Prostate gland (tissue), 2 donors: ENCODE data around the gene DLG2. TPM values are rescaled to one million over a fixed set of nuclear protein-coding genes. Genes with fewer than 3 reads are reported as not detected.

Experiments
- DNase-seq: peaks from one replicate; pipeline ENCODE4 v3.0.0-alpha.2; 2019; ENCODE audit warnings: low spot score
- H3K27ac ChIP-seq, 2 donors: fragments of 200-600 bp; sonication (generic); 2 replicates each; pipeline ENCODE4 v1.5.1; 2017 to 2019
- H3K27me3 ChIP-seq: fragments of 200-600 bp; sonication (generic); replicated peaks from 2 replicates; pipeline ENCODE4 v1.5.1; 2019; ENCODE audit not compliant: insufficient read depth
- H3K36me3 ChIP-seq, 2 donors: fragments of 200-600 bp; sonication (generic); 1 replicate in 1 of 2; 2 replicates in 1 of 2; pipeline versions ENCODE4 v1.5.1 to v1.8.1; 2017 to 2019
- H3K4me1 ChIP-seq: fragments of 200-600 bp; sonication (generic); replicated peaks from 2 replicates; pipeline ENCODE4 v1.5.1; 2019
- H3K4me3 ChIP-seq, 2 donors: fragments of 200-600 bp; sonication (generic); 2 replicates each; pipeline ENCODE4 v1.5.1; 2017 to 2019
- H3K9me3 ChIP-seq: fragments of 200-600 bp; sonication (generic); 2 replicates; pipeline ENCODE4 v1.5.1; 2017
- POLR2A ChIP-seq: fragments of 450-650 bp; IDR thresholded peaks from one replicate; pipeline ENCODE4 v1.6.1; 2016; ENCODE audit warnings: antibody characterized with exemption, mild to moderate bottlenecking
- POLR2AphosphoS5 ChIP-seq: sonication (generic); formaldehyde crosslinking; IDR thresholded peaks from one replicate; pipeline ENCODE4 v1.6.1; 2017; ENCODE audit warnings: antibody characterized with exemption
- WGBS: methylation state at CpG from one replicate; pipeline ENCODE4 v1.1.5; 2018; 5-methylcytosine and 5-hydroxymethylcytosine counted together
- intact Hi-C: fragments of 100-400 bp; cut with DNase I; formaldehyde crosslinking; loops from one replicate; pipeline ENCODE4 v1.14.2; 2022
- total RNA-seq, 2 donors: library from RNA; depleted of rRNA; stranded (reverse); fragments of >200 nt; gene quantifications; one replicate each; pipeline ENCODE4 v1.1.0, GENCODE V29; 2016
- TF ChIP-seq, protein P1 (sequence below), 4 experiments: fragments of 200-600 bp in 2 of 4; fragments of 450-650 bp in 2 of 4; sonication (generic) in 2 of 4; IDR thresholded peaks; 1 replicate in 3 of 4; 2 replicates in 1 of 4; pipeline ENCODE4 v1.5.1; 2016 to 2019; ENCODE audit warnings: antibody characterized with exemption in 4 of 4, mild to moderate bottlenecking in 2 of 4, moderate library complexity in 2 of 4

The DLG2 gene
- total RNA-seq, 2 donors from 2014 or later, result 9.8 to 16.2 TPM

DNA sequence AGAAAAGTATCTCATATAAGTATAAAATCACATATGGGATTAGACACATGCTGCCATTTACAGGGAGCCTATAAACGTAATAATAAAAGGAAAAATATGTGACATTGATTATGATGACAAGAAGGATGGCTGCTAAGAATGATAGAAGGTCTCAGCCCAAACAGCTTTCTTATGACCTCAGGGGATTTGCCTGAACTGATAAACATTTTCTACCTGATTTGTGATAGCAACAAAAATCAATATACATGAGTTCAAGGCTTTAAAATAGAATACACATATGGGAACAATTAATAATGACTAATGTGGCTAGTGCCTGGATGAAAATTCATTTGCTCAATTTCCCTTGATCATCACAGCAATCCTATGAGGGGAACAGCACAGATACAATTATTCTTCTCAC lies 1704.2 kb downstream of the DLG2 start:
- no peaks in the 10 kb centered on the region for H3K4me1 ChIP-seq
- H3K27ac ChIP-seq, result no peak overlapping the region
- H3K9me3 ChIP-seq, result no peaks in the 10 kb centered on the region
- WGBS, result 69% methylated on average over 1 of the region's 1 CpG
- intact Hi-C loops, result no loop called here
- no peaks in the 10 kb centered on the region for H3K36me3 ChIP-seq
- no peak overlapping the region for H3K4me3 ChIP-seq
- no peak for DNase-seq
- no peak for TF ChIP-seq POLR2AphosphoS5
- no peak for TF ChIP-seq POLR2A
- TF ChIP-seq, protein P1, sequence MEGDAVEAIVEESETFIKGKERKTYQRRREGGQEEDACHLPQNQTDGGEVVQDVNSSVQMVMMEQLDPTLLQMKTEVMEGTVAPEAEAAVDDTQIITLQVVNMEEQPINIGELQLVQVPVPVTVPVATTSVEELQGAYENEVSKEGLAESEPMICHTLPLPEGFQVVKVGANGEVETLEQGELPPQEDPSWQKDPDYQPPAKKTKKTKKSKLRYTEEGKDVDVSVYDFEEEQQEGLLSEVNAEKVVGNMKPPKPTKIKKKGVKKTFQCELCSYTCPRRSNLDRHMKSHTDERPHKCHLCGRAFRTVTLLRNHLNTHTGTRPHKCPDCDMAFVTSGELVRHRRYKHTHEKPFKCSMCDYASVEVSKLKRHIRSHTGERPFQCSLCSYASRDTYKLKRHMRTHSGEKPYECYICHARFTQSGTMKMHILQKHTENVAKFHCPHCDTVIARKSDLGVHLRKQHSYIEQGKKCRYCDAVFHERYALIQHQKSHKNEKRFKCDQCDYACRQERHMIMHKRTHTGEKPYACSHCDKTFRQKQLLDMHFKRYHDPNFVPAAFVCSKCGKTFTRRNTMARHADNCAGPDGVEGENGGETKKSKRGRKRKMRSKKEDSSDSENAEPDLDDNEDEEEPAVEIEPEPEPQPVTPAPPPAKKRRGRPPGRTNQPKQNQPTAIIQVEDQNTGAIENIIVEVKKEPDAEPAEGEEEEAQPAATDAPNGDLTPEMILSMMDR (IDR thresholded peaks at IDR 0.05), result no peak
- H3K27me3 ChIP-seq, result no peaks in the 10 kb centered on the region

- no peak for DNase-seq
- no peak overlapping the region for H3K4me3 ChIP-seq
- no peaks in the 10 kb centered on the region for H3K27me3 ChIP-seq
- 38% methylated on average over 4 of the region's 4 CpGs for WGBS
- H3K4me1 ChIP-seq, result no peaks in the 10 kb centered on the region
- no peak overlapping the region for H3K27ac ChIP-seq
- no peaks in the 10 kb centered on the region for H3K36me3 ChIP-seq
- TF ChIP-seq POLR2A (no peak), POLR2AphosphoS5 (no peak)
- TF ChIP-seq, protein P1 (IDR thresholded peaks at IDR 0.05), result no peak
- intact Hi-C loops, result no loop called here
- H3K9me3 ChIP-seq, result no peaks in the 10 kb centered on the region
Measured at GRCh38 chr11:83922318-83922717, 1704.8 kb downstream of the DLG2 start.

GRCh38 chr11:83921447-83922192 lies 1705.5 kb downstream of the DLG2 start:
- TF ChIP-seq POLR2AphosphoS5 (no peak), POLR2A (no peak)
- TF ChIP-seq, protein P1 (IDR thresholded peaks at IDR 0.05), result no peak
- WGBS, result 72% methylated on average over 7 of the region's 7 CpGs
- H3K27ac ChIP-seq, result no peak overlapping the region
- H3K4me3 ChIP-seq, result no peak overlapping the region
- no peaks in the 10 kb centered on the region for H3K9me3 ChIP-seq
- no peaks in the 10 kb centered on the region for H3K4me1 ChIP-seq
- no peaks in the 10 kb centered on the region for H3K27me3 ChIP-seq
- DNase-seq, result no peak
- H3K36me3 ChIP-seq, result no peaks in the 10 kb centered on the region
- intact Hi-C loops, result no loop called here

DNA sequence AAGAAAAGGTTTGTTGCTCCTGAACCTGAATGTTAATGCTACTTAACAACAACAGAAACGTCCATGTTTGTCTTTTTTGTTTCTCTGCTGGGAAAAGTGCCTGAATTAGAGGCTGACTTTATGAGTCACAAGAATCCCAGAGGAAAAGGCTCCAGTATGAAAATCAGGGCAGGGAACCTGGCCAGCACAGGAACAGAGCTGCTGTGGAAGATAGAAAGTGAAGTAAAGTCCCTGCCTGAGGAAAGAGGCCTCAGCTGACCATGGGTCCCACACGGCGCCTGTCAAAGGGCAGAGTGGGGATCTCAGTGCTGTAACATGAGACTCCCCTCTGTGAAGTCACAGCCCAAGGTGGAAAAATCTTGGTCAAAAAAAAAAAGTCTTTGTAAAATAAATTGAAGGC lies 1708.7 kb downstream of the DLG2 start:
- DNase-seq, result no peak
- Histone ChIP-seq H3K27ac (no peak overlapping the region), H3K4me3 (no peak overlapping the region), H3K9me3 (no peaks in the 10 kb centered on the region), H3K27me3 (no peaks in the 10 kb centered on the region), H3K4me1 (no peaks in the 10 kb centered on the region), H3K36me3 (no peaks in the 10 kb centered on the region)
- 50% methylated on average over 3 of the region's 3 CpGs for WGBS
- TF ChIP-seq POLR2AphosphoS5 (no peak), POLR2A (no peak)
- TF ChIP-seq, protein P1 (IDR thresholded peaks at IDR 0.05), result no peak
- intact Hi-C loops, result no loop called here

GRCh38 chr11:83914995-83915394 lies 1712.1 kb downstream of the DLG2 start:
- Histone ChIP-seq H3K4me3 (no peak overlapping the region), H3K27ac (no peak overlapping the region), H3K4me1 (no peaks in the 10 kb centered on the region), H3K27me3 (no peaks in the 10 kb centered on the region), H3K9me3 (no peaks in the 10 kb centered on the region), H3K36me3 (no peaks in the 10 kb centered on the region)
- intact Hi-C loops, result no loop called here
- TF ChIP-seq POLR2AphosphoS5 (no peak), POLR2A (no peak)
- TF ChIP-seq, protein P1 (IDR thresholded peaks at IDR 0.05), result no peak
- DNase-seq, result no peak
